SH-SY5Y (cell line): ENCODE results near the gene TMOD4.

Experiments
- GATA2 ChIP-seq: IDR thresholded peaks from 2 replicates; pipeline ENCODE4 v1.6.1; 2011; ENCODE audit warnings: mild to moderate bottlenecking, low read depth, low read length
- GATA3 ChIP-seq: IDR thresholded peaks from 2 replicates; pipeline ENCODE4 v1.6.1; 2011; ENCODE audit warnings: low read depth, mild to moderate bottlenecking, low read length, moderate library complexity

DNA sequence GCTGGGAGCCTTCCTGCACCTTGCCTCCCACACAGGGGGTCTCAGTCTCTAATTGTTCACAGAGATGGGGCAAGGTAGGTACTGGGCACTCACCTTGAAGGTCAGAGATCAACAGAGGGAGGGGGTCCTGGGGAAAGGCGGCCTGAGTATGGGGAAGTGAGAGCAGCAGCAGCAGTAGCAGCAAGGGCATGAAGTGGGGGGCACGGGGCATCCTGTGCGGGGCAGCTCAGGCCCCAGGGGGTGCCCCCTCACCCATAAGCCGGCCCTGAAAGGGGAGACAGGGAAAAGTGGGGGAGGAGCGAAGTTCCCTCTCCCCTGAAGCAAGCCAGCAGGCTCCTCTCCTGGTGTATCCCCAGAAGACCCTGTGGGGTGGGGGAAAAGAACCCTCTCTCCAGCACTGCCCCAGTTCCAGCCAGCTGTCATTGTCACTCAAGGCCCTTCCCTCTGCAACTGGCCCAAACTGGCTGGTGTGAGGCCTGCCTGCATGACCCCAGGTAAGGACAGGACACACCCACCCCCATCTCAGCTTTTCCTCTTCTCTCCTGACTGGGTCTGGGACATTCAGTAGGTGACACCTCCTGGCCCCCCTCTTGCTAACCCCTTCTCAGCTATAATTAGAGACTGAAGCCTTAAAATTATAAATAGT is 33.2 kb downstream of the TMOD4 start:
- TF ChIP-seq GATA2 (no peak), GATA3 (no peak)
